ENCODE measurements around the gene MNT.

MNT gene

DNA sequence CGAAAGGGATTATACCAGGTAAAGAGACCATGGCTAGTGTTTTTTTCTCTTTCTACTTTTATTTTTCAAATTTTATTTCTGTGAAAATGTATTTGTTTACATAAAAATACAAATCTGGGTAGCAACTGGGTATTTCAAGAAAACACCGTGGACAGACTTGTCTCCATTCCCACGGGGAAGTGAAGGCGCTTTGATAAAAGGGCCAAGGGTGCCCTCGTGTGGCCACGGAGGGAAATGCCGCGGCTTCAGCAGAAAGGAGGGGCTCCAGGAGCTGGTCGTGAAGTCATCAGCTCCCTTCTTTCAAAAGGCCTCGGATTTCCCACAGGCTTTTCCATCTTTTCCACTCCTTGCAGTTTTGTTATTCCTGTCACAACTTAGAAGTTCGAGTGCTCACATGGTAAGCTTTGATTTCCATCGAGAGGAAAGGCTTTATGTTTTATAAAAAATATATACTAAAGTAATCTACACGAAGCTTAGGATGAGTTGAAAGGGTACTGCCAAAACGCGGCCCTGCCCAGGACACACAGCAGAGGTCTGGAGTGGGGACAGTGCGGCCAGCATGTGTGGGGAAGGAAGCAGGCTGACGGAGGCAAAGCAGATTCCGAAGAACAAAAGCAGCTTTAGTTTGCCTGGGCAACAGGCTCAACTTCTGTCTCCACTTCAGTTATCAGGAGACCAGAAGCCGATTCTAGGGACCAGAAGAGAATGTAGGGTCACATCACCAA, 15.3 kb upstream of the MNT start:
- DNase-seq: peak; percentile 77

DNA sequence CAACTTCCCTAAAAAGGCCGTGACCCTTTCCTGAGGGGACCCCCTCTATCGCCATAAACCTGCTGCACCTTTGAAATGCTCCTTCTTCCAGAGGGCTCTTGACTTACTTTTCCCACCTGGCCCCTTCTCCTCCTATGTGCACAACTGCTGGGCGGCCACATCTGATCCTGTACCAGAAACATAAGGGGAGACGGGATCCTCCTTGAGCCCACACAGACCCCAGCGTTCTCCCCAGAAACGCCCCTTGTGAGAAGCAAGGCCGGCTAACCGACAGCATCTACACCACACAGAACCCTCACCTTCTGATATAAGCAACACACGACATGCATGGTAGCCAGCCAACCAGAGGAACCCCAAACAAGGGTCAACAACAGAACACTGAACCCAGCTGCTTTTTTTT, 14.2 kb upstream of the MNT start:
- no peak for DNase-seq

DNA sequence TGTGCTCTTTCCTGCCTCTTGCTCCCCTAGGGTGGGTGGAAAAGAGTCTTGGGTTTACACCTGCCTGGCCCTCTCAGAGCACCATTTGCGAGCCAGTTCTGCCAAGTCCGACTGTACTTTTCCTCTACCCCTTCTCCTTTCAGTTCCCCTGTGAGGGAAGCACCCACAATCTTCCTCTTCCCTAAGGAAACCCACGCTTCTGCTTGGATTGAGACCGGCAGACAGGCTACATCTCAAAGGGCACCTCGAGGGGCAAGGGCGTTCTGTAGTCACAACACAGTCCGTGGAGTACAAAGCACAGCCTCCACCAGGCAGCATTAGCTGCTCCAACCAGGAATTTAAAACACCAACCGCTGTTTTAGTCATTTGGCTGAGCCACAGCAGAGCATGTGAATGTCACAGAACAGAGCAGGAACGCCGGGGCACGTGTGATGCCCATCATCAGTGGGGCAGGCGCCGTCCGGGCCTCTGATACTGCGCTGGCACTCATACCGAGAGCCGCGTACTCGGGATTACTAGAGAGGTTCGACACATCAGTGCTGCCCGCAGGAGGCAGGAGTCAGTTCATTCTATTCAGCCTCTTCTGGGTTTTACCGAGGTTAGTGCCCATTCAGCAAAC, 13.7 kb upstream of the MNT start:
- no peak for DNase-seq

DNA sequence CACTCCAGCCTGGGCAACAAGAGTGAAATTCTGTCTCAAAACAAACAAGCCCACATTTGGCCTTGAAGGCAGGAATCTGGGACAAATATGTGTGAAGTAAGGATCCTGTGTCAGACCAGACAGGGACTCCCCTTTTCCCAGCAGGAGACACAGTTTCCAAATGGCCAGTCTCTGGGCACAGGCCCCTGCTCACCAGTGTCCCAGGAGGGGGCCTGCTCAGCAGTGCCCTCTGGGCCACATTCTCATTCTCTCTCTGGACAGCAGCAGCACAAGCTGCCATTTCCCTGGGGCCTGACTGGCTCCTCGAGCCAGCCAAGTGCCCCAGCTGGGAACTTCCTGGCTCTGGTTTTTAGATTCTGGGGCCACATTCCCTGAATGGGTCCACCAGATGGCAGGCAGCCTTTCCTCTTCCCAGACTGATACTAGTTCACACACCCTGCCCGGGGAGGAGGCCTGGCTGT, 11.7 kb upstream of the MNT start:
- no peak for DNase-seq

DNA sequence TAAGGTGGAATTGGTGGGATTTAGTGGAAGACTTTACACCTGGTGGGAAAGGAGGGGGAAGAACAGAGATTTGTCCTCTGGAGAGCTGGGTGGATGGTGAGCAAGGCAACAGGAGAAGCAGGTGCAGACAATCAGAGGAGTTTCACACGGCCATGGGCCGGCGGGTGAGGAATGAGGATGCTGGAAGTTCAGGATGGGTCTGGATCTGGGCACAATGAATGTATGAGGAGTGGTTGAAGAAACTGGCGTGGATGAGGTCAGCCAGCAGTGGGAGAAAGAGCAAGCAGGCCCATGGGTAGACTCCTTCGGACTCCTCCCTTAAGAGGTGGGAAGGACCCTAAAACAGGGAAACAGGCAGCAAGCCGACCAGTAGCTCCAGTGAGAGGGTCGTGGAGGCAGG, 10.1 kb upstream of the MNT start:
- no peak for DNase-seq

DNA sequence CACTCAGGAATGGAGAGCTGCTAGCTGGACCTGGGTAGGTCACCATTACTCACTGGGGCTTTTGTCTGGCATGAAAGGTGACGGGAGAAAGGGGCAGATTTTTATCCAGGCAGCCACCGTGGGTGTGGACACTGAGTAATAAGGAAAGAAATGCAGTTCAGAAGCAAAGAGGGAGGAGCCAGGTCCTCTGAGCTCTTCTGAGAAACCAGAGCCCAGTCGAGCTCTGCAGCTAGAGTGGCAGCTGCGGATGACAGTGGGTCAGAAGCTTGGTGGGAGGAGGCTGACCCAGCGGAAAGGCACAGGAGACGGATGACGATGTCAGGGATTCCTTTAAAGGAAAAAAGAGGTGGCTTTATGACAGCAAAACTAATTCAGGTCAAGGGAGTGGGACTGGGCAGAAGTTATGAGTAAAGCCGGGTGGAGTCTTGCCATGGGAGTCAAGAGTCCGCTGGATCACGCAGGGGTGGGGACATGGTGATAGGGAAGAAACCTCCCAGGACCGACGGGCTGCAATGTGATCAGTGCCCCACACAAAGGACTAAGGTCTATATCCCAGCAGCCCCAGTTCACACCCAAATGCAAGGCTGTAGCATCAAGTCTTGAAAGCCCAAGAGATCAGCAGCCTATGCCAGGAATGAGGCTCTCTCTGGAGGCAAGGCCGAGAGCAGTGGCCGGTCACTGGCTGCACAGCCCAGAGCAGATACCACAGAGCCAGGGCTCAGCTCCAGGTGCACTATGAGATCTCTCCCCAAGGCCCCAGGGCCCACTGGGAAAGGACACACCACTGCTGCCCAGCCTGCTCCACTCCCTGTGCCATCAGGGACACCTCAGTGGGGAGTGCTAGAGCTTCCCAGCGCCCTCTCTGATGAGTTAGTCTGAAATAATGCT, 6.3 kb upstream of the MNT start:
- DNase-seq: no peak

DNA sequence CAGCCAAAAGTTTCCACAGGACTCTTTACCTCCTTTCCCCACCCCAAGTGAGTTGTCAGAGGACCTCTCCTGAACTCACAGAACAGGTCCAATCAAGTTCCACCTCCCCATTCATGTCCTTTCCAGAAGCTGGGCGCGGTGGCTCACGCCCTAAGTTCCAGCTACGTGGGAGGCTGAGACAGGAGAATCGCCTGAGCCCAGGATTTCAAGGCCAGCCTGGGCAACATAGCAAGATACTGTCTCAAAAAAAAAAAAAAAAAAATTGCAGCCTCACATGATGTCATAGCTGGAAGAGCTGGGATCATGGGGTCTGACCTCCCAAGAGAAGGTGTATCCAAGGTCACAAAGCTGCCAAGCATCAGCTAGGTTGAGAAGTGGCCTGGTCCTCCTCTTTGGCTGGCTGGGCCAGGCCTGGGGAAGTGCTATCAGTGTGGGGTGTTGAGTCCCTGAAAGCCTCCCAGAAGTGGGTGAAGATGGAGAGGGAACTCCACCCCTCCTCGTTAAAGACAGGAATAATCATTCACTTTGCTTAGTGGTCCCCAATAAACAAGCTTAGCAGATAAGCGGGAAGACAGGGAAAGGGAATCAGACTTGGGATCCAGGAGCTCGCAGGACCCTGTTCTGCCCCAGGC, 5.5 kb upstream of the MNT start:
- DNase-seq: no peak

DNA sequence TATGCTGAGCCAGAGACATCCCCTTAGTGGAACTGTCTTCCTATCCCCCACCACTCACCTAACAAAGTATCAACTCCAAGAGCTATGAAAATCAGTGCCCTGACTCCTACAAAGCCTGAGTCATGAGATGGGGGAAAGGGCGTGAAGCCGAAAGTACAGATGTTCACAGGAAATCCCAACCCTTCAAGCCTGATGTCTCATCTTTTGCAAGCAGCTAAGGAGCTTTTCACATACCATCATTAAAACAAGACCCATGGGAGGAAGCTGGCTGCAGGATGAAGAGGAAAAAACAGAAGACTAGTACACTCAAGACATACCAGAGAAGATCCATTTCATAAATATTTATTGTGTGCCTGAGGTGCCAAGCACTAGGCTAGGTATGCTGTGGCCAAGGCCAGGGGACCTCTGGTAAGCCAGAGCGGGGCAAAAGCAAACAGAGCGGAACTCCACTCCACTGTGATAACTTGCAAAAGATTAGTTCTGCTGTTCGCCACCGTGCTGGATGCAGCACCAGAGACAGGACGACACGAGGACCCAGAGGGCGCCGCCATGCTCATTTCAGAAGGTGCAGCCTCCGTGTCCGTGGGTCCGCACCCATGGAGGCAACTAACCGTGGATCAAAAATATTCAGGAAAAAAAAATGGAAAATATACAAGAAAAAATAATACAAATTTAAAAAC, 4.5 kb upstream of the MNT start:
- no peak for DNase-seq

DNA sequence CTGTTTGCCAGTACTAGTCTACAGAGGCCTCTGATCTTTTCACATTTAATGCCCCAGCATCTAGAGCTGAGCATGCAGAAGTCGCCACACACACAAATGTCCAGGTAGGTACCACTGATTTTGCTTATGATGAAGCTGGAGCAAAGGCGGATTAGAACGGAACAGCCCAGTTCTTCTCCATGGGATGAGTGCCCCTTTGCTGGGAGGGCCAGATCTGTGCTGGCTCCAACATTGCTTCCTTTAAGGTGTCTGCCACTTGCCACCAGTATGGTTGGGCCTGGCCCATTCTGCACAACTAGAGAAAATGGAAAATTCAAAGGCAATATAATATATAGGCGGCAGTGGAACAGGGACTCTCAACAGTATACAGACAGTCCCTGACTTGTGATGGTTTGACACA, 2.2 kb upstream of the MNT start:
- no peak for DNase-seq

DNA sequence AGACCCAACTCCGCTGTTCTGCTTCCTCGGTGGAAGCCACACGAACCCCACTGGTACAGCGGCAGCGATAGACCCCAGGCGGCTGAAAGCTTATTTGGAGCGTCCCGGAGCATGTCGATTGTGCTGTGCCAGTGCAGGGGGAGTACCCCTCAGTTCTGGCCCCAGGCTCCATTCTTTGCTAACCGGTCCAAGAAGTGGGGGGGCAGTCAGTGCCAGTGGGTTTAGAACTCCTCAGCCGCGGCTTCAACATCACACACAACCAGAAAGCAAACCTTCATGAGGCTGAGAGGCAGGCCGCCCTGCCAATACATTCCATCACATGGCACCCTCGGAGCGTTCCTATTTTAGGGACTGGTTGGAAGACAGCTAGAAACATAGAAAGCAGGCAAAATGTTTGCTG, 1.7 kb upstream of the MNT start:
- DNase-seq: no peak

DNA sequence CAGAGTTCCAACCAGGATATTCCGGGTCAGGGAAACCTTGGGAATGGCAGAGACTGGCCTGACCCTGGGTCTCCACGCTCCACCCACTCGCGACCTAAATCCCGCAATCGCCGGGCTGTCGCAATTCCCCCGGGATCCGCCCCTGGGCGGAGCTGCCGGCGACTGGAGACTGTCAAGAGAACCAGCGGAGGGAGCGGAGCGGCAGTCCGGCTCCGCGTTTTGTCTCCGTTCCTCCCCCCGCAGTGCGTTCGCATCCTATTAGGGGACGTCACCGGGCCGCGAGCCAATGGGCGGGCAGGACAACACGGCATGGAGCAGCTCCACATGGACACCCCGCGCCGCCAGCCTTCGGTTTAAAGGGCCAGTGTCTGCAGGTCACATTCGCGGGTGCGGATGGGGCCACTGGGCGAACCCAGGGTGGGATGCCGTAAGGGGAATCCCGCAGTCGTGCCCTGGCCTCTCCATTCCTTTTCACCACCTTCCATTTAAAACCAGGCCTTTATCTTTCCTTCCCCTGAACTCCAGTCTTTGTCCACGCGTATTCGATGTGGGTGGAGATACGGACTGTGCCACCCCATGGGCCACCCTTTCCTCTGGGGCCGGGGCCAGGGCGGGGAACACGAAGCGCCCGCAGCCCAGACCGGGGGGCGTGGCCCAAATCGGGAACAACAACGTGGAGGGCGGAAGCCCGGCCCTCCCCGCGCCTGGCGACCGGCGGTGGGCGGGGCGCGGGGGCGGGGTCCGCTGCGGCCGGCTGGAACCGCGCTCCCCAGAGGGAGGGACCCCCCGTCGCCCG, 764 bp upstream of the MNT start:
- DNase-seq: peak; percentile 100

DNA sequence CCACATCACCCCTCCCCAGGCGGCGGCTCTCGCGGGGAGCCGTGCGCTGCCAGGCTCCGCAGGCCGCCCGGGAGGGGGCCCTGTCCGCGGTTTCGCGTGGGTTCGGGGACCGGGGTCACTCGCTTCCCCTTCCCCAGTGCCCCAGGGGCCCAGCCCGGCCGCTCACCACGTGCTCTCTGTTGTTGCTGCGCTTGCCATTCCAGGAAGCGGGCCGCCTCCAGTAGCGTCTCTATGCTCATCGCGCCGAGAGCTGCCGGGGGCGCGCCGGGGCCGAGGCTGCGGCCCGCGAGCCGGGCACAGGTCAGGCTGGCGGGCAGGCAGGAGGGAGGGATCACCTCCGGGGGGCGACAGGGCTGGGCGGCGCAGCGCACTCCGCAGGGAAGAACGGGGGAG, 390 bp downstream of the MNT start:
- DNase-seq: peak; percentile 57

DNA sequence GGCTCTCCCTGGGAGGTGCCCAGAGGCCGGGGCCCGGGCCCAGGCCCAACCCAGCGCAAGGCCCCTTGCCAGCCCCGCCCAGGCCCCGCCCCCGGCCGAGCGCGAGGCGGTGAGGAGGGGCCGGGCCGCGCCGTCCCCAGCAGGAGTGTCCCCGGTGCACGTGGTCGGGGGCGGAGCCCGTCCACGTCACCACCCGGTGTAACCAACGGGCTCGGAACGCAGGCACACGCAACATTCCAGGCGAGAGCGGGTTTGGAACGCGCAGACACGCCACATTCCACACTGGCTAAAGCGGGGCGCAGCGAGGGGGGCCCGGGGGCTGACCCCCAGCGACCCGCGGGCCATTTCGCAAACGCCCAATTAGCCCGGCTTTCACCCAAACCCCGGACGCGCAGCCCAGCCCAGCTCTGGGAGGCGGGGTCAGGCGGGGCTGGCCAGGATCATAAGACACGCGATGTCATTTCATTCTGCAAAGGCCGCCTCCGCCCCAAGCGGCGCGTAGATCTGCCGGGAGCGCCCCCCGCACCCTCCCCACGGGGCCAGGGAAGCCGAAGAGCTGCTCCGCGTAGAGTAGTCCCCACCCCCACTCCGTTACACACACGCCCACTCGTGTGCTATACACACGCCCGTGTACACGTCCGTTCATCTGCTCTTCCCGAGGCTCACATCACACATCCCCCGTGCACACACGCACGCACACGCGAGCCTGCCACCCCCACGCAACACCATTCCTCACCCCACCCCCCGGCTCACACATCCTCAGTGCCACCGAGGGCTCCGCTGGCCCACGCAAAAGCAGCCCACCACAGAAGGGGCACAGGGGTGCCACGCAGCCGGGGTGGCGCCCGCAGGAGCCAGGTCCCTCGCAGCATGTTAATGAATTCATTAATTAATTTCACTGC, 1.0 kb downstream of the MNT start:
- DNase-seq: peak; percentile 93

DNA sequence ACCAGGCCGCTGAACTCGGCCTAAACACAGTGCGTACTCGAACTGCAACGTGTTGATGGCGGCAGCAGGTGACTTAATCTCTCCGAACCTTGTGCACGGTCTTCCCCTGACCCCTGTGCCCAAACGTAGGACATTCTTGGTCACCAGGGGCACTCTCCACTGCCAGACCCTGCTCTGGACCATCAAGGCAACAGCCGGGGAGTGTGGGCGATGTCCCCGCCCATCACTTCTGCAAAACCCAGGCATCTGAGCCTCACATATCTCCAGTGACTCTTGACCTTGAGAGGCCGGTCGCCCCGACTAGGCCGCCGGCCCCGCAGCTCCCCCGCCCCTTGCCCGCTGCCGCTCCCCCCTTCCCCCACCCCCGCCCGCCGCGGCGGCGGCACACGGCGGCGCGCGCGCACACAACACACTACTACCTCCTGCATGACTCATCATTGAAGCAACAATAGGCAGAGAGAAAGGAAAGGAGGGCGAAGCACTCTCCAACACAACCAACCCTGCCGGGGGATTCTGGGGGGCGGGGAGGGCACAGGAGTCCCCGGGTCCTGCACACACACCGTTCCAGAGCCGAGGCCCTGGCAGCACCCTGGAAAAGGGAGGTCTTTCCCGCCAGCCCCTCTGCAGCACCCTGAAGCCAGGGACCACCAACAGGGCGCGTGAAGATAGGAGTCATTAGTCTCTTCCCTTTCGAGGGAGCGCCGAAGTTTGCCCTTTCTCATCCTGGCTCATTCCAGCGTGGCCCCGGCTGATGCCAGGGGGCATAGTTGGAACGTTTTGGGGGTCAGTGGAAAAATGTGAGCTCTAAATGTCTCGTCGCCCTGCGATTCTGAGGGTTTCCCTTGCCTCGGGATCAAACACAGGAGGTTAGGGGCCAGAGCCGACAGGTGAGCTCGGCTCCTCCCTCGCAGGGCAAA, 1.9 kb downstream of the MNT start:
- peak; percentile 60 for DNase-seq

DNA sequence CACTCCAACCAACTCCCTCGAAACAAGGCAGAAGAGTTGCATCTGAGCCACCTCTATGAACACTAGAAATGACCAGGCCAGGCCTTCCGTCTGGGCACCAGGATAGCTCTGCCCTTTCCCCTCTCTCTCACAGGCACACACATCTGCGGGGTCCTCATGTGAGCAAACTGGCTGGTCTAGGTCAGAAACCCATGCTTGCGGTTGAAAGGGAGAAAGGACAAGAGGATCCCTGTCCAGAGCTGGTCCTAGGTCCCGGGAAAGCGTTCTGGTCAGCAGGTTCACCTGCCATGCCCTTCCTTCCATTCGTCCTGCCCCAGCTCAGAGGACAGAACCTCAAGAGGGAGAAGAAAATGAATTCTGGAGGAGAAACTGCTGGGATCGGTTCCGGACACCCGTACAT, 2.7 kb downstream of the MNT start:
- DNase-seq: no peak

DNA sequence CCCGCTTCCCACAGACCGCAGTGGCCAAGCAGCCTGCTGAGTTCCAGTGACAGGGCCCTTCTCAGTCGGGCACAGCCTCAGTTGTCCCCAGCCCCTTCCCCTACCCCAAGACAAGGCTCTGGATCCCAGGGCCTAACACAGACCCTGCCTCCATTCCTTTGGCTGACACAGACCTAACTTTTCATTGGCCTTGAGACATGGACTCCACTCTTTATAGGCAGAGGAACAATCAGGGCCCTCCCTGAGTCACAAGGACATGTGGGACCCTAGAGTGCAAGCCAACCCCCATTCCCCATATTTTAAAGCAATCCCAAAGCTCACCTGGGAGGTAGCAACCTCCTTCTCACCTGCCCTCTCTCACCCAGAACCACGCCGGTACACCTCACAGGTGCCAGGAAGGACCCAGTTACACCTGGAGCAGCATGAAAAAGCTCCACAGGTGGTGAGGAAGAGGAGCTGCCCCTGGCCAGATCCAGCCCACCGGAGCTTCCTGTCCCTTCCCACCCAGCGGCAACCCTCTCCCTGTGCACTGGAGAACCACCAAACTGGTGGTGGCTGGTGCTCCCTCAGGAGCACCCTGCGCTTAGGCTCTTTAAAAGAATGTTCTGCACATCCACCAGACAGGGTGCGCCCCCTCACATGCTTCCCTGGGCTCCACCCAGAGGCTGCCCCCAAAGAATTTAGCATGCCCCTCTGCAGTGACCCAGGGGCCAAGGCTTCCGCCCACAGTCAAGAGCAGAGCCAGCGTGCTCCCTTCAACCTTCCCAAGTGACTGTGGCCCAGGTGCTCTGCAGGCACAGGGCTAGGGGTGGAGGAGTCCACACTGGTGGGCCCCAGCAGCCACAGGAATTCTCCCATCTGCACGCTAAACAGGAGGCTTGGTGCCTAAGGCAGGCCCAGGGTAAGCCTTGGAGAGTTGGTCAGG, 3.4 kb downstream of the MNT start:
- DNase-seq: no peak

DNA sequence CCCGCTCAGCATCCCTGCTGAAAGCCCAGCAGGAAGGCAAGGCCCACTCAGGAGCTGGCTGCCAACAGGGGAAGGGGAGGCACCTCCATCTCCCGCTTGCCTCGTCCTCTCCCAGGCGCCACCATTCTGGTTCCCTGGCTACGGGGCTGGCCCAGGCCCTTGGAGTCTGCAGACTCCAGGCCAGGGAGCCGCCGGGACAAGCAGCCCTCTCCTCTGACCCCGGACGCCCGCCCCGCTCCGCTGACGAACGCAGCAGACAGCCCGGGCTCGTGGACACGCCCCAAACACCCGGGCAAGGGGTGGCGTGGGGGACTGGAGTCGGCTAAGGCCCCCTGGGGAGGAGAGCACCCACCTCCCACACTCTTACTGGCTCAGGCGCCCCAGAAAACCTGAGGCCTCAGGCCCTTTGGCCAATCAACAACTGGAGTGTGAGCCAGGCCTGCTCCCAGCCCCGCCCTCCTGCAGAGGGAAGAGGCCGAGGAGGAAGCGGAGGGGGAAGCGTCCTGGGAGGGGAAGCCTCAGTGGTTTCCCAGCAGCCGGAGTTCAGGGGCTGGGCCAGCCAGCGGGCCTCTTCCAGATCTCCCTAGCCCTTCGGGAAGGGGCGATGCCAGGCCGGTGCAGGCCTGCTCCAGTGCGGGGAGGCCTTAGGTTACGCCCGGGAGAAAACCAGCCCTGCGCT, 4.2 kb downstream of the MNT start:
- DNase-seq: peak; percentile 41

DNA sequence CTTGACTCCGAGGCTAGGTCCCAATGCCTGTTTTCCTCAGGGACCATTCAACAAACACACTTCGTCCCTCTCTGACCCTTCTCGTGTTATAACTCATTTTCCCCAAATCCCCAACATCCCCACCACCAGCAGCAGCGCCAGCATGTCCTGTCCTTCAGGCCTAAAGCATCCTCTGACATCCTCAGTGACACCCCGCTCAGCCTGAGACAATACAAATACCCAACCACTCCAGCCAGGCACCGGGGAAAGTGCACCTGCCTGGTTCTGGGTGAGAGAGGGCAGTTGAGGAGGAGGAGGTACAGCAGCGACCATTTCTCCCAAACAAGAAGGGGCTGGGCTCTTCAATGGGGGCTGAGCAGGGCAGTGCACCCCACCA, 4.7 kb downstream of the MNT start:
- no peak for DNase-seq

All from central memory CD4-positive, alpha-beta T cell (primary cell).